C4-2B (cell line): ENCODE data around the gene C2CD2.

Source experiments
- H3K27ac ChIP-seq: fragments of 450-650 bp; 2 replicates; pipeline ENCODE4 v1.5.1; 2017
- CTCF ChIP-seq: fragments of 450-650 bp; conservative IDR thresholded peaks from 2 replicates; pipeline ENCODE4 v1.5.1; 2017; ENCODE audit warnings: mild to moderate bottlenecking
- ZFX ChIP-seq: fragments of 450-650 bp; IDR thresholded peaks from 2 replicates; pipeline ENCODE4 v1.6.1; 2017

The C2CD2 gene

GRCh38 chr21:41974752-41975053, 20.9 kb upstream of the C2CD2 start:
- TF ChIP-seq ZFX (no peak), CTCF (no peak)
- H3K27ac ChIP-seq, result no peak overlapping the region

- TF ChIP-seq CTCF (no peak; the same call in 1 of the 2 replicates), ZFX (no peak)
- no peak overlapping the region for H3K27ac ChIP-seq
Measured at GRCh38 chr21:41973861-41974751, 20.3 kb upstream of the C2CD2 start.

GRCh38 chr21:41973427-41973831, 19.6 kb upstream of the C2CD2 start:
- TF ChIP-seq CTCF, result no peak
- H3K27ac ChIP-seq, result no peak overlapping the region

- TF ChIP-seq ZFX, result no peak
- TF ChIP-seq CTCF, result no peak
- H3K27ac ChIP-seq, result no peak overlapping the region
Measured at GRCh38 chr21:41972511-41973205, 18.8 kb upstream of the C2CD2 start.

- H3K27ac ChIP-seq, result no peak overlapping the region
- TF ChIP-seq CTCF, result no peak
- TF ChIP-seq ZFX, result no peak
Measured at GRCh38 chr21:41971891-41972290, 18.1 kb upstream of the C2CD2 start.

GRCh38 chr21:41970751-41971653, 17.2 kb upstream of the C2CD2 start:
- TF ChIP-seq CTCF (no peak), ZFX (no peak)
- no peak overlapping the region for H3K27ac ChIP-seq

- no peak overlapping the region for H3K27ac ChIP-seq
- TF ChIP-seq ZFX (no peak), CTCF (no peak)
Measured at GRCh38 chr21:41970106-41970391, 16.2 kb upstream of the C2CD2 start.
